Measurements from ENCODE around the gene FAM180B. TPM values are rescaled to one million over a fixed set of nuclear protein-coding genes. Genes with fewer than 3 reads are reported as not detected.

The FAM180B gene, protein sequence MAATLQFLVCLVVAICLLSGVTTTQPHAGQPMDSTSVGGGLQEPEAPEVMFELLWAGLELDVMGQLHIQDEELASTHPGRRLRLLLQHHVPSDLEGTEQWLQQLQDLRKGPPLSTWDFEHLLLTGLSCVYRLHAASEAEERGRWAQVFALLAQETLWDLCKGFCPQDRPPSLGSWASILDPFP
- under 0.01 TPM in 1 of 2 replicates, not detected in the other for total RNA-seq

DNA sequence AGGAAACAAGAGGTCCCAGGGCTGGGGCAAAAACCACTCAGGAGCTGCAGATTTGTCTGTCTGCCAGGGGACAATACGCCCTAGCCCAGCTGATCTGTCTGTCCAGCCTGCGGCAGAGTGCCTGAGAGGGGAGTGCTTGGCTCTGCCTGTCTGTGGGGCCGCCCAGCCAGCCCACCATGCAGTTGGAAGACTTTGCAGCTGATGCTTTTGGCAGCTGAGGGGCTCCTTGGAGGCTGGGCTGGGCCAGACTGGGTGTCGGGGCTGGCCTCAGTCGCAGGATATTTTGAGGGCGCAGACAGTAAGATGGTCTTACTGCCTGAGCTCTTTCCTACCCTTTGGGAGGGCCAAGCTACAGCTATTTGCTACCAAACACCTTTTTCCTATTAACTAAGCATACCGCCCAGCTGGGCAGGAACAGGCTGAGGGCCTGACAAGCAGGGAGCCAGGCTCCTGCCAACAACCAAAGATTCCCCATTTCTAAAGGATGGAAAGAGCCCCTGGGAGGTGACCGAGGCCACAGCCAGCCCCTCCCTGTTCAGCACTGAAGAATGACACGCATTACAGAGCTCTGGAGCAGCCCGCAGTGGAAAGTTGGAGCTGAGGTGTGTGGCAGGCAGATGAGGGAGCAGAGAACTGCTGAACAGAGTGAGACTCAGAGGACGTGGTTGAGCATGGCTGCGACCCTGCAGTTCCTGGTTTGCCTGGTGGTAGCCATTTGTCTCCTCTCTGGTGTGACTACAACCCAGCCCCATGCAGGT, at the start of gene FAM180B:
TSS of gene FAM180B (plus strand) at position 581 of the 758 bp plus-strand sequence. CDS start at position 672, 91 bp downstream.

DNA sequence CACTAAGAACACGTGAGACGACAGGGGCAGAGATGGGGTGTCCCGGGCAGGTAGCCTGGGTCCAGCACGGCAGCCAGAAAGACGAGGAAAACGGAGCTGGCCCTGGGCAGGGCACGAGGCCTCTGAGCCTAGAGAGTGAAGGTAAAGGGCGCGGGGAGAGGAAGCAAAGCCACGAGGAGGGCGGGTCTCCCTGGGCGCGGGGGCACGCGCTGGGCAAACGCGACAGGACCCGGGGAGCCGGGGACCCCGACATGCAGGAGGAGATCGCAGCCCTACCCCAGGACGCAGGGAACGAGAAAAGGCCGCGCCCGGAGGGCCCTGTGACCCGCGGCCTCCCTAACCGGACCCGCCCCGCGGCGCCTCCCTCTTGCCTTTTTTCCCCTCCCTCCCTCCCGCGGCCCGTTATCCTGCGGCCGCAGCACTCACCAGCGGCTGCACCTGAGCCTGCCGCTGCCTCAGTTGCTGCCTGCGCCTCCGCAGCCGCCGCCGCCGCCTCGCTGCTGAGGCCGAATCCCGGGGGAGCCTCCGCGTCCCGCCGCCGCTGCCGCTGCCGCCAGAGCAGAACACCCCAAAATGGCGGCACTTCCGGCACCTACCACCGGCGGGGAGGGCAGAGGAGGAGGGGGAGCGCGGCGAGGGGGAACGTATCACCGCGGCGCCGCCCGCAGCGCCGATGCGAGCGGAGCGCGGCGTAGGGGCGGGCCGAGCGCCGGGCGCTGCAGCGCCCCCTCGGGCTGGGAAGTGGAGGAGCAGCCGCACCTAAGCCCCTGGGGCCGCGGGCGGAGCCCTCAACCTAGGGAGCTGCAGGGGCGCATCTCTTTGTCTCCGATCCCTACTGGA, 33.7 kb upstream of the FAM180B start, which contains the start of gene CELF1:
TSS of gene CELF1 (minus strand) at position 567 of the 840 bp plus-strand sequence. CDS start 53,609 bp downstream, outside the sequence.

GRCh38 chr11:47565340-47566148, 20.9 kb upstream of the FAM180B start, which contains the start of gene PTPMT1:
Gene PTPMT1 (plus strand): TSS chr11:47565599. CDS start chr11:47565623, 24 bp downstream.

GRCh38 chr11:47578524-47579494, 7.7 kb upstream of the FAM180B start, which contains the start of the genes KBTBD4 and NDUFS3:
Gene KBTBD4 (minus strand): TSS chr11:47578970. CDS start chr11:47578951, 19 bp downstream.
Gene NDUFS3 (plus strand): TSS chr11:47579074. CDS start chr11:47579092, 18 bp downstream.

GRCh38 chr11:47593934-47594855, 7.7 kb downstream of the FAM180B start, which contains the start of gene C1QTNF4:
Gene C1QTNF4 (minus strand): TSS chr11:47594411. CDS start chr11:47590810, 3,601 bp downstream.

Small RNA genes lying within 50 kb of the gene (small RNA-seq; reads per million reads assigned to genes)
- 0.09 reads per million for gene RN7SL652P
- not detected for gene RNU5E-10P

Other genes starting within 250 kb of the FAM180B start
- not detected in 2 replicates for gene MYBPC3, start 234.0 kb upstream of the FAM180B start, total RNA-seq
- gene SPI1, start 208.1 kb upstream of the FAM180B start, total RNA-seq: not detected in 2 replicates
- gene SLC39A13, start 178.1 kb upstream of the FAM180B start, total RNA-seq: 51.0 and 138 TPM in 2 replicates
- gene PSMC3, start 160.2 kb upstream of the FAM180B start, total RNA-seq: 122 and 195 TPM in 2 replicates
- gene RAPSN, start 137.5 kb upstream of the FAM180B start, total RNA-seq: 0.79 and 1.6 TPM in 2 replicates
- gene CELF1, start 33.5 kb upstream of the FAM180B start, total RNA-seq: 84.4 and 123 TPM in 2 replicates
- gene PTPMT1, start 21.1 kb upstream of the FAM180B start, total RNA-seq: 38.1 and 79.4 TPM in 2 replicates
- 20.4 and 34.4 TPM in 2 replicates for gene KBTBD4, start 7.7 kb upstream of the FAM180B start, total RNA-seq
- gene NDUFS3, start 7.6 kb upstream of the FAM180B start, total RNA-seq: 53.0 and 71.9 TPM in 2 replicates
- 2.0 and 3.6 TPM in 2 replicates for gene C1QTNF4, start 7.7 kb downstream of the FAM180B start, total RNA-seq
- 41.2 and 117 TPM in 2 replicates for gene MTCH2, start 55.9 kb downstream of the FAM180B start, total RNA-seq
- 6.4 and 9.4 TPM in 2 replicates for gene AGBL2, start 128.7 kb downstream of the FAM180B start, total RNA-seq
- 54.8 and 109 TPM in 2 replicates for gene FNBP4, start 180.7 kb downstream of the FAM180B start, total RNA-seq